DMS153 treated with DMSO at 0.1 percent for 48 hours (cell line): ENCODE results near the gene NRIP2.

Experiments
- DNase-seq: peaks from one replicate; lab custom pipeline; 2025; ENCODE audit not compliant: unreplicated experiment; lab: John Stamatoyannopoulos, UW

The NRIP2 gene

DNA sequence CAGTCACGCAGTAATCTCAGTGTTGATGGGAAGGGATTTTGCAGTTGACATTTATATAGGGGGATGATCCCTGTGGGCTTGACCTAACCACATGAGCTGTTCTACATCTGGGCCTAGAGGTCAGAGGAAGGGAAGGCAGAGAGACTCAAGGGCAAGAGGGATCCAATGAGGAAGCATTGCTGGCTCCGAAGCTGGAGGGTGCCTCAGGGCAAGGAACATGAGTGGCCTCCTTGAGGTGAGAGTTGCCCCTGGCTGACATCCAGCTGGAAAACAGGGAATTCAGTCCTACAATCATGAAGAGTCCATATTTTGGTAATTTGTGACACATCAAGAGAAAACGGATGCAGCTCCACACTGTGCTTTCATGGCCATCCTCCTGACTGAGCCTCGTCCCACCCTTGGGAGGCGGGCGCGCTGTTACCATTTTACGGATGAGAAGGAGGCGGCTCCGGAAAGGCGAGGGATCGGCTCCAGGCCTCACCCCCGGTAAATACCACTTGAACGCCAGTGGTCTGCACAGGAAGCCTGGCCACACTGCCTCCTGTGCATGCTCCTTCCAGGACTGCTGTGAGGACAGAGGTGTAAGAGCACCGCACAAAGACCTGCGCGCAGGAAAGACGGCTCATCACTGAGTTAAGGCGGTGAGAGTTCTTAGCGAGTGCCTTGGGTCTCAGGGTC lies 58.6 kb downstream of the NRIP2 start:
- DNase-seq, result no peak

DNA sequence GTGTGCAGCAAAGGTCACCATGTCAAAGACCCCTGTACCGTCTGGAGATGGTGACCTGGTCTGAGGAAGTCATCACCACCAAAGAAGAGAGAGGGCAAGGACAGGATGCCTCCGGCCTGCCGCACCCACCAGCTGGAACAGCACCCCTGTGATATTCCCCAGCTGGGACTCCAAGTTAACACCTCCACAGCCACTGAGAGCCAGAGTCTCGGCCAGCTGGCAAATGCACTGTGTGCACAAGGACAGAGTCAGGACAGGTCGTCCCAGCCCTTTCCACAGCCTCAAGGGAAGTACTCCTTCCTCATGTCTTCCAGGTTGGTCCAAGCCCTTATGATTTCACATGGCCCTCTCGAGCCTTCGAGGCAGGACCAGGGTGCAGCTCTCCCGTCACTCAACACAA lies 59.4 kb downstream of the NRIP2 start:
- DNase-seq, result no peak
